ENCODE results near the gene RFX6.

The RFX6 gene

DNA sequence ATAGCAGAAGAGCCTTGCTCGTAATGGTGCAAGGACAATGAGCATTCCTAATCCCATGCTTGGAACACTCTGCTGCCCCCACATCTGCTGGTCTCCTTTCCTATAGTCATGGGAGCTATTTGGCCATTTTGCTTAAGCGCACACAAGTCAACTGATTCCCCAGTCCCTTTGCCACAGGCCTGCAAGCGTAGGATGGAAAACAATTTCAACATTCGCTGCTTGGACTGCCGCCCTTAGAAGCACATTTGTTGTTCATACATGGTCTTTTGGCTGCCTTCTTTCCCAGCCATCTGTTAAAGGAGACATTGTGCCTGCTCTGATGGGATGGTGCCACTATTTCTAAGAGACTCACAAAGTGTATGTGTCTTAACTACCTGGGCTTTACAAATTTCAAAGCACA is 96.9 kb downstream of the RFX6 start:
- no peak for FAIRE-seq

DNA sequence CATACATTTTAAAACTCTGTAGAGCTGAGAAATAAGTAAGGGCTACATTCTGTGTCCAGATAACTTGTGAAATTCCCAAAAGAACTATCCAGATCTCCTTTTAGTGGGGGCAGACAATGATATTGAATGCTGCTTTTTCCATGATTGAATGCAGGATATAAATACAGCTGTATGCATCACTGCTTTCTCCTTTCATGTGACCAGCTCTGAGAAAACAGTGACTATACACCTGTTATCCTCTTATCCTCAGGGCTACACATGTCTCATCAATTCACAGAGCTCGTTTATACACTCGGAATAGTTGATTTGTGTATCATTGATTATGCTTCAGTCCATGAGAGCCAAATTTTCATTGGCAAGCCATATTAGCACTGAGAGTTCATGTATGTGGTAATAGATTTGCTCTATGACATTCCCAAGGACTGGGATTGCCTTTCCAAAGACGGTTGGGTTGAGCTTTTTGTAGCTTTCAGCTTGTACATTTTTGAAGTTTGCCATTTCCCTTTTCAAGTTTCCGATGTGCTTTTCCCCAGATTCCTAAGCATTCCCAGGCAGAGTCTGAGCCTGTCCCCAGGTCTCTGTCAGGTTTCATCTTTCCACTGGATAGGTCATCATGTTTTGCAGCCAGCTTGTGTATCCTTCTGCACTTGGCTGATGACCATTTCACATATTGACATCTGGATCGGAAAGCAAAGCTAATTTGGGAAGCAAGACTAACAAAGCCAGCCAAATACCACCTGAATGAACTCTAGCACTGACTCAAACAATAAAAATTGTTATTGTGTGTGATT is 97.7 kb downstream of the RFX6 start:
- FAIRE-seq: no peak

- no peak for FAIRE-seq
Measured at GRCh38 chr6:116975600-116975999, 98.6 kb downstream of the RFX6 start.

- FAIRE-seq: no peak
Measured at GRCh38 chr6:116979560-116979959, 102.5 kb downstream of the RFX6 start.
